Glutamatergic neuron (in vitro differentiated cells): ENCODE data around the gene DRAXIN. TPM values are rescaled to one million over a fixed set of nuclear protein-coding genes. Genes with fewer than 3 reads are reported as not detected.

Source experiments
- DNase-seq: peaks from one replicate; pipeline ENCODE4 v3.0.0; 2022
- H3K27ac Mint-ChIP-seq: one replicate; pipeline ENCODE4 v1.8.0; 2020; ENCODE audit warnings: mild to moderate bottlenecking, mixed read lengths, inconsistent platforms; ENCODE audit not compliant: unreplicated experiment
- H3K27me3 Mint-ChIP-seq: one replicate; pipeline ENCODE4 v1.8.0; 2020; ENCODE audit warnings: mild to moderate bottlenecking, moderate library complexity, mixed read lengths, inconsistent platforms; ENCODE audit not compliant: unreplicated experiment
- H3K36me3 Mint-ChIP-seq: one replicate; pipeline ENCODE4 v1.8.0; 2020; ENCODE audit warnings: mild to moderate bottlenecking, mixed read lengths, inconsistent platforms; ENCODE audit not compliant: unreplicated experiment
- H3K4me1 Mint-ChIP-seq: one replicate; pipeline ENCODE4 v1.8.0; 2020; ENCODE audit warnings: mild to moderate bottlenecking, low read depth, mixed read lengths, inconsistent platforms; ENCODE audit not compliant: unreplicated experiment
- H3K4me3 Mint-ChIP-seq: one replicate; pipeline ENCODE4 v1.8.0; 2020; ENCODE audit warnings: mild to moderate bottlenecking, mixed read lengths, inconsistent platforms; ENCODE audit not compliant: unreplicated experiment
- H3K9me3 Mint-ChIP-seq: one replicate; pipeline ENCODE4 v1.8.0; 2020; ENCODE audit warnings: mild to moderate bottlenecking, moderate library complexity, mixed read lengths, inconsistent platforms; ENCODE audit not compliant: unreplicated experiment
- CTCF ChIP-seq: fragments of 200-600 bp; sonication (generic); IDR thresholded peaks from one replicate; pipeline ENCODE4 v1.5.0; 2021; ENCODE audit not compliant: partially characterized antibody, unreplicated experiment
- total RNA-seq: library from RNA; stranded (reverse); fragmentation: NEBNext Ultra II Directional; extraction: Animal tissue kit (Norgen Biotek cat#: 25700); gene quantifications from one replicate; pipeline ENCODE4 v1.2.1, GENCODE V29; 2021; ENCODE audit not compliant: unreplicated experiment

The DRAXIN gene
- total RNA-seq, 1 donor from 2014 or later, result 111 TPM

GRCh38 chr1:11693917-11694316, 2.4 kb downstream of the DRAXIN start:
- TF ChIP-seq CTCF, result no peak
- peak overlapping the region; percentile 89 for H3K4me3 Mint-ChIP-seq
- no peak for DNase-seq

GRCh38 chr1:11695861-11696260, 4.4 kb downstream of the DRAXIN start:
- Mint-ChIP-seq H3K9me3 (peaks cover 5% of the 10 kb centered on the region), H3K27me3 (peaks cover 12% of the 10 kb centered on the region), H3K27ac (no peak overlapping the region), H3K4me1 (peaks cover 28% of the 10 kb centered on the region), H3K36me3 (no peaks in the 10 kb centered on the region), H3K4me3 (peak overlapping the region; percentile 42)
- TF ChIP-seq CTCF, result no peak
- no peak for DNase-seq

More at GRCh38 chr1:11693917-11694316, 2.4 kb downstream of the DRAXIN start:
- H3K36me3 Mint-ChIP-seq, result no peaks in the 10 kb centered on the region
- H3K27ac Mint-ChIP-seq, result peak overlapping the region; percentile 75
- H3K27me3 Mint-ChIP-seq, result peaks cover 22% of the 10 kb centered on the region
- H3K4me1 Mint-ChIP-seq, result peaks cover 31% of the 10 kb centered on the region
- H3K9me3 Mint-ChIP-seq, result peaks cover 19% of the 10 kb centered on the region

GRCh38 chr1:11697188-11697892, 5.8 kb downstream of the DRAXIN start:
- H3K4me1 Mint-ChIP-seq, result peaks cover 33% of the 10 kb centered on the region
- H3K4me3 Mint-ChIP-seq, result no peak overlapping the region
- TF ChIP-seq CTCF, result no peak
- DNase-seq, result no peak
- no peaks in the 10 kb centered on the region for H3K36me3 Mint-ChIP-seq
- peaks cover 2% of the 10 kb centered on the region for H3K9me3 Mint-ChIP-seq
- peaks cover 9% of the 10 kb centered on the region for H3K27me3 Mint-ChIP-seq
- peak overlapping the region; percentile 57 for H3K27ac Mint-ChIP-seq

- H3K9me3 Mint-ChIP-seq, result peaks cover 2% of the 10 kb centered on the region
- H3K4me3 Mint-ChIP-seq, result no peak overlapping the region
- H3K27me3 Mint-ChIP-seq, result peaks cover 8% of the 10 kb centered on the region
- H3K4me1 Mint-ChIP-seq, result peaks cover 33% of the 10 kb centered on the region
- no peak for DNase-seq
- peak overlapping the region; percentile 57 for H3K27ac Mint-ChIP-seq
- TF ChIP-seq CTCF, result no peak
- H3K36me3 Mint-ChIP-seq, result no peaks in the 10 kb centered on the region
Measured at GRCh38 chr1:11697893-11698210, 6.3 kb downstream of the DRAXIN start.

- H3K4me3 Mint-ChIP-seq, result peak overlapping the region; percentile 79
- H3K27ac Mint-ChIP-seq, result peak overlapping the region; percentile 88
- DNase-seq, result peak; percentile 87
- no peaks in the 10 kb centered on the region for H3K36me3 Mint-ChIP-seq
- H3K9me3 Mint-ChIP-seq, result peaks cover 1% of the 10 kb centered on the region
- H3K4me1 Mint-ChIP-seq, result peaks cover 46% of the 10 kb centered on the region
- H3K27me3 Mint-ChIP-seq, result no peaks in the 10 kb centered on the region
- no peak for TF ChIP-seq CTCF
Measured at GRCh38 chr1:11700601-11701467, 9.3 kb downstream of the DRAXIN start.
